Neural cell (in vitro differentiated cells): ENCODE results near the gene LARGE1. TPM values are rescaled to one million over a fixed set of nuclear protein-coding genes. Genes with fewer than 3 reads are reported as not detected.

Experiments
- H2AFZ ChIP-seq: fragments of 200-600, 300-800 bp; sonication (generic), shearing (Covaris generic); 2 replicates; pipeline ENCODE4 v1.6.0; 2014; ENCODE audit warnings: low read depth, mild to moderate bottlenecking, antibody characterized with exemption, low read length, moderate library complexity
- H3F3A ChIP-seq: fragments of 200-600 bp; shearing (Covaris generic); 2 replicates; pipeline ENCODE4 v1.6.1; 2016; ENCODE audit warnings: mild to moderate bottlenecking, moderate library complexity, mixed read lengths, antibody characterized with exemption, low read length; ENCODE audit not compliant: insufficient read depth, poor library complexity, severe bottlenecking
- H3K27ac ChIP-seq: fragments of 200-600, 300-800 bp; sonication (generic), shearing (Covaris generic); 2 replicates; pipeline ENCODE4 v1.5.1; 2014; ENCODE audit warnings: mild to moderate bottlenecking, low read length, moderate library complexity
- H3K27me3 ChIP-seq: fragments of 300-800, 200-600 bp; sonication (generic), shearing (Covaris generic); 2 replicates; pipeline ENCODE4 v1.6.0; 2014; ENCODE audit warnings: mild to moderate bottlenecking, low read depth, low read length, moderate library complexity; ENCODE audit not compliant: insufficient read depth
- H3K36me3 ChIP-seq: fragments of 300-800, 200-600 bp; sonication (generic), shearing (Covaris generic); 2 replicates; pipeline ENCODE4 v1.5.1; 2014; ENCODE audit warnings: mild to moderate bottlenecking, antibody characterized with exemption, low read length, moderate library complexity; ENCODE audit not compliant: insufficient read depth
- H3K4me2 ChIP-seq: fragments of 300-800, 200-600 bp; sonication (generic), shearing (Covaris generic); 2 replicates; pipeline ENCODE4 v1.6.0; 2014; ENCODE audit warnings: mild to moderate bottlenecking, low read length
- H3K4me3 ChIP-seq: fragments of 300-800, 200-600 bp; sonication (generic), shearing (Covaris generic); 2 replicates; pipeline ENCODE4 v1.5.1; 2014; ENCODE audit warnings: mild to moderate bottlenecking, low read length, moderate library complexity
- H3K79me2 ChIP-seq: fragments of 200-600 bp; shearing (Covaris generic); replicated peaks from 2 replicates; pipeline ENCODE4 v1.6.0; 2014; ENCODE audit warnings: mild to moderate bottlenecking, low read length, moderate library complexity; ENCODE audit not compliant: insufficient read depth
- H3K9ac ChIP-seq: fragments of 300-800, 200-600 bp; sonication (generic), shearing (Covaris generic); 2 replicates; pipeline ENCODE4 v1.6.1; 2016; ENCODE audit warnings: mild to moderate bottlenecking, low read length, mixed read lengths
- H3K9me2 ChIP-seq: fragments of 200-600 bp; shearing (Covaris generic); 2 replicates; pipeline ENCODE4 v1.6.1; 2016; ENCODE audit warnings: mild to moderate bottlenecking, low read length, mixed read lengths; ENCODE audit not compliant: insufficient read depth
- H3K9me3 ChIP-seq: fragments of 200-600, 300-800 bp; sonication (generic), shearing (Covaris generic); 2 replicates; pipeline ENCODE4 v1.6.1; 2016; ENCODE audit warnings: mild to moderate bottlenecking, mixed run types, low read length, moderate library complexity, mixed read lengths
- H4K20me1 ChIP-seq: fragments of 200-600 bp; shearing (Covaris generic); 2 replicates; pipeline ENCODE4 v1.6.1; 2016; ENCODE audit warnings: mild to moderate bottlenecking, mixed run types; ENCODE audit not compliant: insufficient read depth
- CTCF ChIP-seq: fragments of 450-650 bp; IDR thresholded peaks from 2 replicates; pipeline ENCODE4 v1.5.1; 2014; ENCODE audit warnings: antibody characterized with exemption, mild to moderate bottlenecking, moderate library complexity; ENCODE audit not compliant: poor library complexity, severe bottlenecking
- EP300 ChIP-seq: fragments of 450-650 bp; conservative IDR thresholded peaks from 2 replicates; pipeline ENCODE4 v1.6.1; 2014; ENCODE audit warnings: antibody characterized with exemption, mild to moderate bottlenecking, moderate library complexity; ENCODE audit not compliant: poor library complexity, severe bottlenecking
- EZH2 ChIP-seq: fragments of 200-600, 300-800 bp; shearing (Covaris generic), sonication (generic); IDR thresholded peaks from 2 replicates; pipeline ENCODE4 v1.6.1; 2014; ENCODE audit warnings: antibody characterized with exemption, low read length, borderline replicate concordance, mild to moderate bottlenecking; ENCODE audit not compliant: insufficient read depth, poor library complexity, severe bottlenecking
- MXI1 ChIP-seq: fragments of 450-650 bp; conservative IDR thresholded peaks from 2 replicates; pipeline ENCODE4 v1.6.1; 2014; ENCODE audit warnings: antibody characterized with exemption, mild to moderate bottlenecking; ENCODE audit not compliant: poor library complexity, severe bottlenecking
- POLR2AphosphoS5 ChIP-seq: IDR thresholded peaks from 2 replicates; pipeline ENCODE4 v1.6.1; 2012
- RAD21 ChIP-seq: fragments of 450-650 bp; conservative IDR thresholded peaks from 2 replicates; pipeline ENCODE4 v1.6.1; 2014; ENCODE audit warnings: antibody characterized with exemption, mild to moderate bottlenecking, moderate library complexity
- SMC3 ChIP-seq: fragments of 450-650 bp; conservative IDR thresholded peaks from 2 replicates; pipeline ENCODE4 v1.6.1; 2014; ENCODE audit warnings: antibody characterized with exemption, mild to moderate bottlenecking, moderate library complexity; ENCODE audit not compliant: poor library complexity
- TAF1 ChIP-seq: IDR thresholded peaks from 2 replicates; pipeline ENCODE4 v1.6.1; 2012; ENCODE audit warnings: low read depth
- polyA plus RNA-seq: library from polyadenylated mRNA; depleted of rRNA; stranded (reverse); fragments of >200 nt; gene quantifications from 2 replicates; pipeline ENCODE4 v1.2.3, GENCODE V29; 2014
- TF ChIP-seq, protein P1 (sequence below): IDR thresholded peaks from 2 replicates; pipeline ENCODE4 v1.6.1; 2012; ENCODE audit warnings: borderline replicate concordance

Gene LARGE1
- polyA plus RNA-seq, 1 donor from 2014 or later = 27.5 TPM

GRCh38 chr22:33835265-33835664, 85.0 kb downstream of the LARGE1 start:
- no peak overlapping the region for H3K4me2 ChIP-seq

GRCh38 chr22:33832558-33833151, 87.6 kb downstream of the LARGE1 start:
- no peak overlapping the region for H2AFZ ChIP-seq
- TF ChIP-seq SMC3 (no peak), EZH2 (no peak), CTCF (no peak), MXI1 (no peak), POLR2AphosphoS5 (no peak), EP300 (no peak), RAD21 (no peak), TAF1 (no peak)
- TF ChIP-seq, protein P1, sequence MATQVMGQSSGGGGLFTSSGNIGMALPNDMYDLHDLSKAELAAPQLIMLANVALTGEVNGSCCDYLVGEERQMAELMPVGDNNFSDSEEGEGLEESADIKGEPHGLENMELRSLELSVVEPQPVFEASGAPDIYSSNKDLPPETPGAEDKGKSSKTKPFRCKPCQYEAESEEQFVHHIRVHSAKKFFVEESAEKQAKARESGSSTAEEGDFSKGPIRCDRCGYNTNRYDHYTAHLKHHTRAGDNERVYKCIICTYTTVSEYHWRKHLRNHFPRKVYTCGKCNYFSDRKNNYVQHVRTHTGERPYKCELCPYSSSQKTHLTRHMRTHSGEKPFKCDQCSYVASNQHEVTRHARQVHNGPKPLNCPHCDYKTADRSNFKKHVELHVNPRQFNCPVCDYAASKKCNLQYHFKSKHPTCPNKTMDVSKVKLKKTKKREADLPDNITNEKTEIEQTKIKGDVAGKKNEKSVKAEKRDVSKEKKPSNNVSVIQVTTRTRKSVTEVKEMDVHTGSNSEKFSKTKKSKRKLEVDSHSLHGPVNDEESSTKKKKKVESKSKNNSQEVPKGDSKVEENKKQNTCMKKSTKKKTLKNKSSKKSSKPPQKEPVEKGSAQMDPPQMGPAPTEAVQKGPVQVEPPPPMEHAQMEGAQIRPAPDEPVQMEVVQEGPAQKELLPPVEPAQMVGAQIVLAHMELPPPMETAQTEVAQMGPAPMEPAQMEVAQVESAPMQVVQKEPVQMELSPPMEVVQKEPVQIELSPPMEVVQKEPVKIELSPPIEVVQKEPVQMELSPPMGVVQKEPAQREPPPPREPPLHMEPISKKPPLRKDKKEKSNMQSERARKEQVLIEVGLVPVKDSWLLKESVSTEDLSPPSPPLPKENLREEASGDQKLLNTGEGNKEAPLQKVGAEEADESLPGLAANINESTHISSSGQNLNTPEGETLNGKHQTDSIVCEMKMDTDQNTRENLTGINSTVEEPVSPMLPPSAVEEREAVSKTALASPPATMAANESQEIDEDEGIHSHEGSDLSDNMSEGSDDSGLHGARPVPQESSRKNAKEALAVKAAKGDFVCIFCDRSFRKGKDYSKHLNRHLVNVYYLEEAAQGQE = no peak

More at GRCh38 chr22:33835265-33835664, 85.0 kb downstream of the LARGE1 start:
- Histone ChIP-seq H3K9ac (no peak overlapping the region), H3K9me2 (no peaks in the 10 kb centered on the region), H3K9me3 (no peaks in the 10 kb centered on the region), H3K36me3 (no peaks in the 10 kb centered on the region), H3K27ac (no peak overlapping the region), H4K20me1 (no peaks in the 10 kb centered on the region), H3K79me2 (no peaks in the 10 kb centered on the region), H3K4me3 (no peak overlapping the region), H3F3A (no peaks in the 10 kb centered on the region), H3K27me3 (no peaks in the 10 kb centered on the region), H2AFZ (no peak overlapping the region)
- TF ChIP-seq, protein P1 = no peak
- no peak for TF ChIP-seq EZH2
- no peak for TF ChIP-seq MXI1
- no peak for TF ChIP-seq SMC3
- TF ChIP-seq EP300 = no peak
- no peak for TF ChIP-seq CTCF
- no peak for TF ChIP-seq POLR2AphosphoS5
- TF ChIP-seq RAD21 = no peak

More at GRCh38 chr22:33832558-33833151, 87.6 kb downstream of the LARGE1 start:
- Histone ChIP-seq H4K20me1 (no peaks in the 10 kb centered on the region), H3K9me2 (no peaks in the 10 kb centered on the region), H3K4me2 (no peak overlapping the region), H3K9ac (no peak overlapping the region), H3K9me3 (no peaks in the 10 kb centered on the region), H3K4me3 (no peak overlapping the region), H3K79me2 (no peaks in the 10 kb centered on the region), H3K36me3 (no peaks in the 10 kb centered on the region), H3K27me3 (no peaks in the 10 kb centered on the region), H3F3A (no peaks in the 10 kb centered on the region), H3K27ac (no peak overlapping the region)
